Panc1 (cell line): ENCODE data around the gene IGSF11. TPM values are rescaled to one million over a fixed set of nuclear protein-coding genes. Genes with fewer than 3 reads are reported as not detected.

ENCODE experiments used
- ATAC-seq: fragments of 200-7000 bp; cut with Tn5 transposase; 2 replicates; pipeline ENCODE4 v1.9.1; 2020; ENCODE audit warnings: mild to moderate bottlenecking, moderate library complexity
- BruUV-seq: library from RNA; stranded (reverse); fragments of 400-500 nt; replicated peaks from 2 replicates; lab custom pipeline; 2021; lab: Mats Ljungman, UMichigan
- CTCF ChIA-PET: fragments of 300-600 bp; sonication (Branson Sonifier 250); formaldehyde crosslinking; loops from one replicate; lab custom pipeline; 2022; ENCODE audit warnings: antibody characterized with exemption; lab: Charles Lee
- POLR2A ChIA-PET: fragments of 300-600 bp; sonication (Branson Sonifier 250); formaldehyde crosslinking; loops from one replicate; lab custom pipeline; 2022; ENCODE audit warnings: antibody characterized with exemption; lab: Charles Lee
- DNase-seq: peaks from one replicate; pipeline ENCODE4 v3.0.0-alpha.2; 2010; ENCODE audit warnings: low read depth, low spot score
- H3K27ac ChIP-seq: 2 replicates; pipeline ENCODE4 v1.5.1; 2011; ENCODE audit warnings: mild to moderate bottlenecking, low read length, inconsistent platforms
- H3K27me3 ChIP-seq: fragments of 200-500 bp; sonication (Bioruptor generic); 2 replicates; pipeline ENCODE4 v1.6.0; 2014; ENCODE audit warnings: low read length, inconsistent platforms; ENCODE audit not compliant: control insufficient read depth, insufficient read depth
- H3K36me3 ChIP-seq: fragments of 200-500 bp; sonication (Bioruptor generic); 2 replicates; pipeline ENCODE4 v1.5.1; 2014; ENCODE audit warnings: inconsistent platforms, mild to moderate bottlenecking, low read length, moderate library complexity; ENCODE audit not compliant: control insufficient read depth, insufficient read depth
- H3K4me1 ChIP-seq: 2 replicates; pipeline ENCODE4 v1.5.1; 2011; ENCODE audit warnings: inconsistent platforms, mild to moderate bottlenecking, low read length, moderate library complexity; ENCODE audit not compliant: control insufficient read depth, insufficient read depth
- H3K4me3 ChIP-seq, 2 experiments: 2 replicates each; pipeline ENCODE4 v1.5.1; 2011 to 2012; ENCODE audit warnings: low read depth in 2 of 2, low read length in 2 of 2, mild to moderate bottlenecking in 2 of 2, inconsistent platforms in 1 of 2, moderate library complexity in 1 of 2
- H3K9me3 ChIP-seq: fragments of 200-500 bp; sonication (Bioruptor generic); 2 replicates; pipeline ENCODE4 v1.5.1; 2014; ENCODE audit warnings: low read depth, mild to moderate bottlenecking, inconsistent platforms, low read length, moderate library complexity; ENCODE audit not compliant: control insufficient read depth, insufficient read depth
- POLR2AphosphoS5 ChIP-seq: IDR thresholded peaks from 2 replicates; pipeline ENCODE4 v1.6.1; 2012; ENCODE audit warnings: mild to moderate bottlenecking, low read depth, low read length, moderate library complexity
- REST ChIP-seq, 2 experiments: IDR thresholded peaks; 2 replicates each; pipeline ENCODE4 v1.6.1; 2011 to 2012; ENCODE audit warnings: low read depth in 2 of 2, control low read depth in 1 of 2, low read length in 1 of 2, mild to moderate bottlenecking in 1 of 2, moderate library complexity in 1 of 2; ENCODE audit not compliant: insufficient read depth in 1 of 2
- SIN3A ChIP-seq: IDR thresholded peaks from 2 replicates; pipeline ENCODE4 v1.6.1; 2012; ENCODE audit warnings: low read depth, mild to moderate bottlenecking, low read length, moderate library complexity, borderline replicate concordance; ENCODE audit not compliant: insufficient read depth
- TCF7L2 ChIP-seq: IDR thresholded peaks from 2 replicates; pipeline ENCODE4 v1.6.1; 2011; ENCODE audit warnings: mild to moderate bottlenecking, low read depth, low read length, inconsistent platforms
- in situ Hi-C: cut with HindIII; loops from 2 replicates; pipeline ENCODE4 v1.10.0; 2016; ENCODE audit warnings: low sequenced_read_pairs, low pct_unique_long_range_greater_than_20kb
- intact Hi-C: fragments of 100-400 bp; cut with micrococcal nuclease; formaldehyde crosslinking; loops from one replicate; pipeline ENCODE4 v1.10.0; 2022; ENCODE audit not compliant: unreplicated experiment
- total RNA-seq: library from RNA; stranded (reverse); gene quantifications from one replicate; pipeline ENCODE4 v1.2.1, GENCODE V29; 2021; ENCODE audit not compliant: unreplicated experiment
- TF ChIP-seq, protein P1 (sequence below): fragments of 450-650 bp; IDR thresholded peaks from 2 replicates; pipeline ENCODE4 v1.5.1; 2017; ENCODE audit warnings: mild to moderate bottlenecking

Gene IGSF11
- total RNA-seq, 1 experiment from 2014 or later, result 0.33 TPM

GRCh38 chr3:118886708-118887107 is 147.9 kb downstream of the IGSF11 start:
- intact Hi-C loops (loop anchor here (10.0 kb wide), 1 partner anchor 678 kb away; no protein-coding TSS in a partner anchor), in situ Hi-C loops (no loop called here)
- peaks cover 17% of the 10 kb centered on the region for H3K27me3 ChIP-seq
- ChIA-PET POLR2A (interaction anchor here (0.6 kb wide), 1 partner anchor 348 kb away, joined by 4 read pairs; no protein-coding TSS in a partner anchor), CTCF (no interaction called here)
- H3K4me3 ChIP-seq, result no peak overlapping the region
- ATAC-seq (no peak), DNase-seq (no peak)
- no peak overlapping the region for H3K27ac ChIP-seq
- no TSS peak for BruUV-seq
- no peaks in the 10 kb centered on the region for H3K4me1 ChIP-seq
- TF ChIP-seq REST (IDR thresholded peaks at IDR 0.05; ENCODE audit: insufficient read depth in 1 of 2, low read depth in 2 of 2, low read length in 1 of 2), result no peak
- H3K9me3 ChIP-seq, result no peaks in the 10 kb centered on the region
- H3K36me3 ChIP-seq, result no peaks in the 10 kb centered on the region

DNA sequence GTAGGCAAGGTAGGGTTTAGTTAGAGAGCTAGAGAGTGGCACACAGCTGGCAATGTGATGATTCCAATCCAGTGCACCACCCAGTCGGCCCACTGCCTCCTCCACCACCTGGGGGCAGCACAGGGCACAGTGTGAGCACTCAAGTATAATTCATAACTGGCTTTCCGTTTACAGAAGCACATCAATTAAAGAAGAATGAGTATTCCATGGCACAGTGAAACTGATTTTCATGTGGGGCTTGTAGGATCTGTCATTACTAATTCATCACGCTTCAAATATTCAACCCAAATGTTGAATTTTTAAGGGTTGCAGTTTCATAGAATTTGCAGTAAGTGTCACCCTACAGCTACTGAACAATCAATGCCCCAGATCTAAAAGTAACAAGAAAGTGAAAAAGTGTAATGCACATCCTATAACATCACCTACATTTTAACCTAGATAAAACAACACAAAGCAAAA is 149.9 kb downstream of the IGSF11 start:
- DNase-seq, result peak; percentile 43

DNA sequence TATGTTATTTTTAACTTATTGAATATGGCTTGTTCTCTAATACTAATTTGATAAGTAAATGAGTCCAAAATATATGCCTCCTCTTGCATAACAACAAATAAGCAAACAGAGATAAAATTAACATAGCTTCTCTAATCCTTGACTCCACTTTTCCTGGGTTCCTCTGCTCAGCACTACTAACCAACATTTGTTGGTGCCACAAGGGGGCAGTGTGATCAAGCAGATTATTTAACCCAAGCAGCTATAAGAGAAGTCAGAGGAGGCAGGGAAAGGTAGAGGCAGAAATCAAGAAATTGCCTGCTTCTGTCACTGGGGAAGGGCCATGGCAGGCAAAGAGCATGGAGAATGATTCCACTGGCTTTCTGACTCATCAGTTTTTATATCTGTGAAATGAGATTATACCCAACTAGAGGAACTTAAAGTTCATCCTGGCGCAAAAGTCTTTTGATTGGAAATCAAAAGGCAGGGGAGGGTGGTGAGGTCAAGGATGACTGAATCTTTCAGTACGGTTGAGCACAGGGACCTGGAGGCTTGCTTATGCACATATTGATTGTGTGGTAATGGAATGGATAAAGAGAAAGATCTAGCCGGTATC is 152.2 kb downstream of the IGSF11 start:
- TF ChIP-seq TCF7L2 (no peak), POLR2AphosphoS5 (no peak), REST (IDR thresholded peaks at IDR 0.05; ENCODE audit: insufficient read depth in 1 of 2, low read depth in 2 of 2, low read length in 1 of 2) (no peak), SIN3A (no peak)
- TF ChIP-seq, protein P1, sequence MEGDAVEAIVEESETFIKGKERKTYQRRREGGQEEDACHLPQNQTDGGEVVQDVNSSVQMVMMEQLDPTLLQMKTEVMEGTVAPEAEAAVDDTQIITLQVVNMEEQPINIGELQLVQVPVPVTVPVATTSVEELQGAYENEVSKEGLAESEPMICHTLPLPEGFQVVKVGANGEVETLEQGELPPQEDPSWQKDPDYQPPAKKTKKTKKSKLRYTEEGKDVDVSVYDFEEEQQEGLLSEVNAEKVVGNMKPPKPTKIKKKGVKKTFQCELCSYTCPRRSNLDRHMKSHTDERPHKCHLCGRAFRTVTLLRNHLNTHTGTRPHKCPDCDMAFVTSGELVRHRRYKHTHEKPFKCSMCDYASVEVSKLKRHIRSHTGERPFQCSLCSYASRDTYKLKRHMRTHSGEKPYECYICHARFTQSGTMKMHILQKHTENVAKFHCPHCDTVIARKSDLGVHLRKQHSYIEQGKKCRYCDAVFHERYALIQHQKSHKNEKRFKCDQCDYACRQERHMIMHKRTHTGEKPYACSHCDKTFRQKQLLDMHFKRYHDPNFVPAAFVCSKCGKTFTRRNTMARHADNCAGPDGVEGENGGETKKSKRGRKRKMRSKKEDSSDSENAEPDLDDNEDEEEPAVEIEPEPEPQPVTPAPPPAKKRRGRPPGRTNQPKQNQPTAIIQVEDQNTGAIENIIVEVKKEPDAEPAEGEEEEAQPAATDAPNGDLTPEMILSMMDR, result peak; percentile 84
- no TSS peak for BruUV-seq
- Histone ChIP-seq H3K36me3 (no peaks in the 10 kb centered on the region), H3K4me3 (no peak overlapping the region), H3K27ac (no peak overlapping the region), H3K9me3 (no peaks in the 10 kb centered on the region), H3K27me3 (peaks cover 22% of the 10 kb centered on the region), H3K4me1 (no peaks in the 10 kb centered on the region)
- in situ Hi-C loops, result no loop called here
- intact Hi-C loops, result loop anchor here (1.0 to 10.0 kb wide), 3 partner anchors 216 to 798 kb away; no protein-coding TSS in a partner anchor
- peak; percentile 46 for DNase-seq
- POLR2A ChIA-PET, result no interaction called here
- peak; percentile 89 for ATAC-seq
- CTCF ChIA-PET, result interaction anchor here (0.6 to 4.3 kb wide), 6 partner anchors 152 to 1239 kb away, joined by 3 to 36 read pairs (median 4); partner anchors contain the start of gene IGSF11

More for the DNA sequence above, 149.9 kb downstream of the IGSF11 start:
- BruUV-seq, result no TSS peak
- intact Hi-C loops (loop anchor here (1.0 to 10.0 kb wide), 3 partner anchors 150 to 680 kb away; partner anchors contain the start of genes B4GALT4 and IGSF11), in situ Hi-C loops (no loop called here)
- no peaks in the 10 kb centered on the region for H3K4me1 ChIP-seq
- TF ChIP-seq, protein P1, result peak; percentile 98
- TF ChIP-seq POLR2AphosphoS5, result no peak
- no peak for TF ChIP-seq SIN3A
- H3K36me3 ChIP-seq, result no peaks in the 10 kb centered on the region
- peaks cover 20% of the 10 kb centered on the region for H3K27me3 ChIP-seq
- ATAC-seq, result peak; percentile 92
- ChIA-PET POLR2A (no interaction called here), CTCF (interaction anchor here (0.6 to 4.3 kb wide), 10 partner anchors 149 to 728 kb away, joined by 3 to 36 read pairs (median 6); partner anchors contain the start of genes B4GALT4 and IGSF11)
- no peaks in the 10 kb centered on the region for H3K9me3 ChIP-seq
- H3K27ac ChIP-seq, result no peak overlapping the region
- H3K4me3 ChIP-seq, result no peak overlapping the region
